Measurements from ENCODE around the gene C9orf43.

C9orf43 gene

GRCh38 chr9:113468716-113469448, 58.3 kb downstream of the C9orf43 start:
- no peak for DNase-seq

- DNase-seq: no peak
Observed at GRCh38 chr9:113471143-113471542, 60.6 kb downstream of the C9orf43 start.

GRCh38 chr9:113471566-113471965, 61.0 kb downstream of the C9orf43 start:
- DNase-seq: no peak

- no peak for DNase-seq
Observed at GRCh38 chr9:113472199-113472598, 61.7 kb downstream of the C9orf43 start.

GRCh38 chr9:113474360-113475028, 63.9 kb downstream of the C9orf43 start:
- no peak for DNase-seq

DNA sequence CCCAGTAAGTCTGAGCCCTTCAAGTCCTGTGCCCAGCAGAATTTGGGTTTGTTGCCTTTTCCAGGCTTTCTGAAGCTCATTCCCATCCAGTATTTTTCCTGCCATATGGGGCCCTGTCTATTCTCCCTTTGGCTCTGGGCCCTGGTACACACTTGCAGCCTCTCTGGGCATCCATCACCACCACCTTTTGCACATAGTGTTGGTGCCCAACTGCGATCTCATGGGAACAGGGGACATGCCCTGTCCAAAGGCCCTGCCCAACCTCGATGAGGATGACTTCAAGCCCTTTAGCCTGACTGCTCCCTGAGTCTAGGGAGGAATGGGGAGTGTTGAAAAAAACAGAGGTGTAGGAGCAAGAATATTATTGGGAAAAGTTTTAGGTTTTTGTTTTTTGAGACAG, 64.5 kb downstream of the C9orf43 start:
- no peak for DNase-seq

DNA sequence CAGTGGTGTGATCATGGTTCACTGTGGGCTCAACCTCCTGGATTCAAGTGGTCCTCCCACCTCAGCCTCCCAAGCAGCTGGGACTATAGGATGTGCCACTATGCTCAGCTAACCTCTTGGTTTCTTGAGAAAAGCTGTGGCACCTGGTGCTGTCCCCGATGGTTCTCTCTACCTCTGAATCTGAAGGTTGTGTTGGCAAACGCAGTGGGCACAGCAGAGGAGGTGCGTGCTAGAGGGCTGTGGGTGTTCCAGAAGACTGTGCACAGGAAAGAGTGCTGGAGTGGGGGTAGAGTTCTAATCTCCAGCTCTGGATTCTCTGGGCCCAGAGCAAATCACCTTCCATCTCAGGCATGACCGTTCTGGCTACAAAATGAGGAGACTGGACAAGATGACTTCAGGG, 65.4 kb downstream of the C9orf43 start:
- no peak for DNase-seq

- DNase-seq: no peak
Observed at GRCh38 chr9:113476511-113476916, 66.0 kb downstream of the C9orf43 start.

GRCh38 chr9:113477058-113477457, 66.5 kb downstream of the C9orf43 start:
- no peak for DNase-seq

- DNase-seq: no peak
Observed at GRCh38 chr9:113477661-113478060, 67.1 kb downstream of the C9orf43 start.

DNA sequence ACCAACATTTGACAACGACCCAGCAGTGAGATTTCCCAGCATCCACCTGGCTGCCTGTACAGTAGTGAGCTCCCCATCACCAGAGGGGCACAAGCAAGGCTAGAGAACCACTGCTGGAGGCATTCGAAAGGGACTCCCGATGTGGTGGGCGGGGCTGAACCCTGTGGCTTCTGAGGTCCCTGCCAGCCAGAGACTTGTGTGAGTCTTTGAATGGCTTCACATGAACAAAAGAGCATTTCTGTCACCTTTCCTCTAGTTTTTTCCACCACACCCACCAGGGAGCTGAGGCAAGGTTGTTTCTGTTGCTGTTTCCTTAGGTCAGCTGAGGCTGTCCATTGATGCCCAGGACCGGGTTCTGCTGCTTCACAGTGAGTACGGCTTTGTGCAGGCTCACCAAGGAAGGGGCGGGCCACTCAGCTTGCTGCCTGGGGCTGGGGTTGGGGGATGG, 68.7 kb downstream of the C9orf43 start:
- no peak for DNase-seq
